PC-3 (cell line): ENCODE data around the gene SETBP1. TPM values are rescaled to one million over a fixed set of nuclear protein-coding genes. Genes with fewer than 3 reads are reported as not detected.
A peak's percentile ranks its signal among the peaks of the same experiment; 100 is the strongest.

ENCODE experiments used
- ATAC-seq: fragments of 200-7000 bp; cut with Tn5 transposase; 2 replicates; pipeline ENCODE4 v1.9.1; 2020; ENCODE audit warnings: mild to moderate bottlenecking, moderate library complexity
- BruUV-seq: library from RNA; stranded (reverse); fragments of 400-500 nt; replicated peaks from 2 replicates; lab custom pipeline; 2021; lab: Mats Ljungman, UMichigan
- CTCF ChIA-PET: fragments of 300-600 bp; sonication (Branson Sonifier 250); formaldehyde crosslinking; loops from one replicate; lab custom pipeline; 2022; ENCODE audit warnings: antibody characterized with exemption; lab: Charles Lee
- POLR2A ChIA-PET: fragments of 300-600 bp; sonication (Branson Sonifier 250); formaldehyde crosslinking; loops from one replicate; lab custom pipeline; 2022; ENCODE audit warnings: antibody characterized with exemption; ENCODE audit not compliant: unreplicated experiment; lab: Charles Lee
- DNase-seq: peaks from one replicate; pipeline ENCODE4 v3.0.0-alpha.2; 2015
- H2AFZ ChIP-seq: fragments of 300-600 bp; sonication (generic); 2 replicates; pipeline ENCODE4 v1.6.0; 2016; ENCODE audit warnings: antibody characterized with exemption, low read length
- H3F3A ChIP-seq: fragments of 300-600 bp; sonication (generic); one replicate; pipeline ENCODE4 v1.6.0; 2017; ENCODE audit warnings: antibody characterized with exemption, low read length, control low read depth, mild to moderate bottlenecking; ENCODE audit not compliant: unreplicated experiment
- H3K27ac ChIP-seq: fragments of 300-600 bp; sonication (generic); 2 replicates; pipeline ENCODE4 v1.5.1; 2016; ENCODE audit warnings: mild to moderate bottlenecking, low read length
- H3K27me3 ChIP-seq: fragments of 300-600 bp; sonication (generic); 2 replicates; pipeline ENCODE4 v1.6.1; 2016; ENCODE audit warnings: low read length, mixed read lengths
- H3K36me3 ChIP-seq: fragments of 300-600 bp; sonication (generic); 2 replicates; pipeline ENCODE4 v1.6.1; 2016; ENCODE audit warnings: low read depth, mixed run types, low read length, mixed read lengths
- H3K4me1 ChIP-seq: fragments of 300-600 bp; sonication (generic); 2 replicates; pipeline ENCODE4 v1.5.1; 2016; ENCODE audit warnings: low read length; ENCODE audit not compliant: insufficient read depth
- H3K4me2 ChIP-seq: fragments of 300-600 bp; sonication (generic); 2 replicates; pipeline ENCODE4 v1.6.0; 2016; ENCODE audit warnings: low read length
- H3K4me3 ChIP-seq: fragments of 300-600 bp; sonication (generic); 2 replicates; pipeline ENCODE4 v1.5.1; 2016; ENCODE audit warnings: mild to moderate bottlenecking, low read length, mixed read lengths
- H3K79me2 ChIP-seq: fragments of 300-600 bp; sonication (generic); 2 replicates; pipeline ENCODE4 v1.6.1; 2017; ENCODE audit warnings: low read length, mixed read lengths
- H3K9ac ChIP-seq: fragments of 300-600 bp; sonication (generic); 2 replicates; pipeline ENCODE4 v1.6.0; 2016; ENCODE audit warnings: mild to moderate bottlenecking, low read length
- H3K9me2 ChIP-seq: fragments of 300-600 bp; sonication (generic); replicated peaks from 2 replicates; pipeline ENCODE4 v1.6.1; 2016; ENCODE audit warnings: mixed run types, low read length, mixed read lengths
- H3K9me3 ChIP-seq: fragments of 300-600 bp; sonication (generic); 2 replicates; pipeline ENCODE4 v1.6.1; 2016; ENCODE audit warnings: low read length, mixed read lengths
- H4K20me1 ChIP-seq: fragments of 300-600 bp; sonication (generic); 2 replicates; pipeline ENCODE4 v1.6.1; 2016; ENCODE audit warnings: low read length, mixed read lengths
- EZH2 ChIP-seq: fragments of 300-600 bp; sonication (generic); IDR thresholded peaks from one replicate; pipeline ENCODE4 v1.6.1; 2017; ENCODE audit warnings: antibody characterized with exemption, mild to moderate bottlenecking, low read length; ENCODE audit not compliant: unreplicated experiment
- EZH2phosphoT487 ChIP-seq: fragments of 300-600 bp; sonication (generic); IDR thresholded peaks from 2 replicates; pipeline ENCODE4 v1.6.1; 2018; ENCODE audit warnings: mild to moderate bottlenecking, antibody characterized with exemption, low read length, borderline replicate concordance
- intact Hi-C: fragments of 100-400 bp; cut with micrococcal nuclease; formaldehyde crosslinking; loops from 2 replicates; pipeline ENCODE4 v1.9.0; 2023
- total RNA-seq: library from RNA; depleted of rRNA; stranded (reverse); fragments of >200 nt; gene quantifications from 2 replicates; pipeline ENCODE4 v1.2.3, GENCODE V29; 2014
- TF ChIP-seq, protein P1 (sequence below): fragments of 300-600 bp; sonication (generic); conservative IDR thresholded peaks from 2 replicates; pipeline ENCODE4 v1.5.1; 2017; ENCODE audit warnings: antibody characterized with exemption, low read depth, mild to moderate bottlenecking, low read length

The SETBP1 gene
- total RNA-seq, 1 experiment from 2014 or later: 2.3 TPM

DNA sequence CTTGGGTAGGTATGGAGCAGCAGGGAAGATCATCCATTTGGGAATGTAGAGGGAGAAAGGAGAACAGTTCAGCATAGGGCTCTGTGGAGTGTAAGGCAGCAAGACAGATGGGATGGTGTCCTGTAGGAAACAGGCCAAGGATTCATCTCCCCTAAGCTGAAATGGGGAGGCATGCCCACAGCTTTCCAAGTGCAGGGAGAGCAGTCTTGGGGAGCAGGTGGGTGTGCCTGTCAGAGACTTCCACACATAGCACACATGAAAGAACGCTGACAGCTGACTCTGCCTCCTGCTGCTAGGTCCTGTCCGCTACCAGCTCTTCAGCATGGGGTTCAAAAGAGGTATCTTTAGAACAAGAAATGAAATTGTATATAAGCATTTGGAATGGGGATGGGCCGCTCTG, 9.0 kb downstream of the SETBP1 start:
- no peak for DNase-seq
- Histone ChIP-seq H3K9me2 (no peaks in the 10 kb centered on the region), H2AFZ (no peak overlapping the region), H3K79me2 (no peaks in the 10 kb centered on the region), H3K4me1 (peaks cover 14% of the 10 kb centered on the region), H4K20me1 (no peaks in the 10 kb centered on the region), H3F3A (no peaks in the 10 kb centered on the region), H3K4me2 (no peak overlapping the region), H3K36me3 (no peaks in the 10 kb centered on the region), H3K27ac (no peak overlapping the region), H3K27me3 (no peaks in the 10 kb centered on the region), H3K9ac (no peak overlapping the region), H3K9me3 (no peaks in the 10 kb centered on the region), H3K4me3 (no peak overlapping the region)
- intact Hi-C loops: no loop called here
- POLR2A ChIA-PET: no interaction called here
- CTCF ChIA-PET: no interaction called here
- no TSS peak for BruUV-seq
- TF ChIP-seq EZH2phosphoT487: no peak
- TF ChIP-seq, protein P1, sequence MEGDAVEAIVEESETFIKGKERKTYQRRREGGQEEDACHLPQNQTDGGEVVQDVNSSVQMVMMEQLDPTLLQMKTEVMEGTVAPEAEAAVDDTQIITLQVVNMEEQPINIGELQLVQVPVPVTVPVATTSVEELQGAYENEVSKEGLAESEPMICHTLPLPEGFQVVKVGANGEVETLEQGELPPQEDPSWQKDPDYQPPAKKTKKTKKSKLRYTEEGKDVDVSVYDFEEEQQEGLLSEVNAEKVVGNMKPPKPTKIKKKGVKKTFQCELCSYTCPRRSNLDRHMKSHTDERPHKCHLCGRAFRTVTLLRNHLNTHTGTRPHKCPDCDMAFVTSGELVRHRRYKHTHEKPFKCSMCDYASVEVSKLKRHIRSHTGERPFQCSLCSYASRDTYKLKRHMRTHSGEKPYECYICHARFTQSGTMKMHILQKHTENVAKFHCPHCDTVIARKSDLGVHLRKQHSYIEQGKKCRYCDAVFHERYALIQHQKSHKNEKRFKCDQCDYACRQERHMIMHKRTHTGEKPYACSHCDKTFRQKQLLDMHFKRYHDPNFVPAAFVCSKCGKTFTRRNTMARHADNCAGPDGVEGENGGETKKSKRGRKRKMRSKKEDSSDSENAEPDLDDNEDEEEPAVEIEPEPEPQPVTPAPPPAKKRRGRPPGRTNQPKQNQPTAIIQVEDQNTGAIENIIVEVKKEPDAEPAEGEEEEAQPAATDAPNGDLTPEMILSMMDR: no peak
- TF ChIP-seq EZH2: no peak
- no peak for ATAC-seq

DNA sequence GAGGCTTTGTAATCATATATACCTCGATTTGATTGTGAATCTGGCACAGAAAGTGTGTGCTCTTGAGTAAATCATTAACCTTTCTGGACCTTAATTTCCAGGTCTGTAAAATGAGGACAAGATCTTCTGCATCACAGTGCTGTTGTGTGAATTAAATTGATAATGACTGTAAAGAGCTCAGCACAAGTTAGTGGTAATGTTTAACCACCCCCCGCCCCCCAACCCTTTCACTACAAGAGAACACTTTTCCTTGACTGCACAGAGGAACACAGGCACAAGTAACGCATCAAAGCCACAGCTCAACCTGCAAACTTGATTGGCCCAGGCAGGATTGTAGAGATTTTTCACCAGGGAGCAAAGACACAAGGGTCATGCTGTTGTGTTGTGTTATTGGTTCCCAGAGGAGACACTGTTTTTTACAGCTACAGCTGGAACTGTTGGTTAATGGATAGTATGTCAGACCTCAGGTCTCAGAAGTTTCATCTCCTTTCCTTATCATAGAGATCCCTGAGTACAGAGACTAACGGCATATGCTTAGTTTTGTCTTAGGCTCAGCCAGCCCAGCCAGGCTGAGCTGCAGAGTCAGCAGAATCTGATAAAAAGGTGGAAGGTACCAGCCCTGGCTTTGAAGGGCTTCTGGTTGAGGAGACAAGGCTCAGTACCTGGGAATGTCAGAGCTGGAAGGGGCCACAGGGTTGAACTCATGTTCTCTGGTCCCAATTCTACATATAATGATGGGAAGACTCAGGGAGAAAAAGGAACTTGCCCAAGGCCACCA, 10.6 kb downstream of the SETBP1 start:
- H3K4me2 ChIP-seq: no peak overlapping the region
- H4K20me1 ChIP-seq: no peaks in the 10 kb centered on the region
- POLR2A ChIA-PET: no interaction called here
- no peak for DNase-seq
- no peak overlapping the region for H3K27ac ChIP-seq
- no peaks in the 10 kb centered on the region for H3K27me3 ChIP-seq
- no peak overlapping the region for H2AFZ ChIP-seq
- CTCF ChIA-PET: no interaction called here
- no peaks in the 10 kb centered on the region for H3K79me2 ChIP-seq
- TF ChIP-seq, protein P1: no peak
- TF ChIP-seq EZH2phosphoT487: no peak
- no peak for TF ChIP-seq EZH2
- no peaks in the 10 kb centered on the region for H3K9me3 ChIP-seq
- H3K9ac ChIP-seq: no peak overlapping the region
- no peaks in the 10 kb centered on the region for H3K9me2 ChIP-seq
- no peak overlapping the region for H3K4me3 ChIP-seq
- no peaks in the 10 kb centered on the region for H3F3A ChIP-seq
- intact Hi-C loops: no loop called here
- no peaks in the 10 kb centered on the region for H3K36me3 ChIP-seq
- no TSS peak for BruUV-seq
- H3K4me1 ChIP-seq: peaks cover 14% of the 10 kb centered on the region
- ATAC-seq: no peak

- no peak overlapping the region for H3K9ac ChIP-seq
- no peak overlapping the region for H3K4me3 ChIP-seq
- TF ChIP-seq, protein P1: no peak
- TF ChIP-seq EZH2: no peak
- no peak for TF ChIP-seq EZH2phosphoT487
- DNase-seq (peak; percentile 66), ATAC-seq (peak; percentile 88)
- intact Hi-C loops: no loop called here
- H3K9me3 ChIP-seq: no peaks in the 10 kb centered on the region
- no peaks in the 10 kb centered on the region for H3K27me3 ChIP-seq
- H3K79me2 ChIP-seq: no peaks in the 10 kb centered on the region
- H3K36me3 ChIP-seq: no peaks in the 10 kb centered on the region
- ChIA-PET POLR2A (no interaction called here), CTCF (no interaction called here)
- H3K27ac ChIP-seq: peak overlapping the region; percentile 39; the same call in 1 of the 2 replicates
- no peak overlapping the region for H2AFZ ChIP-seq
- no peaks in the 10 kb centered on the region for H3F3A ChIP-seq
- H3K4me1 ChIP-seq: peaks cover 14% of the 10 kb centered on the region
- H3K9me2 ChIP-seq: no peaks in the 10 kb centered on the region
- BruUV-seq: no TSS peak
- no peaks in the 10 kb centered on the region for H4K20me1 ChIP-seq
- H3K4me2 ChIP-seq: no peak overlapping the region
These were observed 12.5 kb downstream of the SETBP1 start for GRCh38 chr18:44693030-44693784.
